GM06990 (cell line): ENCODE measurements around the gene FBXO2.

ENCODE experiments used
- DNase-seq: peaks from one replicate; pipeline ENCODE4 v3.0.0-alpha.2; 2011; ENCODE audit not compliant: insufficient read length; ENCODE audit errors: extremely low read depth
- H3K27me3 ChIP-seq: replicated peaks from 2 replicates; pipeline ENCODE4 v1.6.0; 2011; ENCODE audit warnings: low read length; ENCODE audit not compliant: control insufficient read depth, insufficient read depth
- H3K36me3 ChIP-seq: 2 replicates; pipeline ENCODE4 v1.5.1; 2011; ENCODE audit warnings: low read length; ENCODE audit not compliant: control insufficient read depth, insufficient read depth
- H3K4me3 ChIP-seq: replicated peaks from 2 replicates; pipeline ENCODE4 v1.5.1; 2011; ENCODE audit warnings: low read depth, mild to moderate bottlenecking, control low read depth, low read length
- CTCF ChIP-seq: IDR thresholded peaks from 2 replicates; pipeline ENCODE4 v1.5.1; 2011; ENCODE audit warnings: low read length, control low read depth, mild to moderate bottlenecking, inconsistent platforms; ENCODE audit not compliant: insufficient read depth, poor library complexity, severe bottlenecking

Gene FBXO2

GRCh38 chr1:11673089-11673769 is 19.0 kb upstream of the FBXO2 start:
- Histone ChIP-seq H3K36me3 (peaks cover 24% of the 10 kb centered on the region), H3K27me3 (no peaks in the 10 kb centered on the region), H3K4me3 (no peak overlapping the region)
- TF ChIP-seq CTCF: no peak
- no peak for DNase-seq

GRCh38 chr1:11671544-11672286 is 17.5 kb upstream of the FBXO2 start:
- Histone ChIP-seq H3K27me3 (no peaks in the 10 kb centered on the region), H3K36me3 (peaks cover 22% of the 10 kb centered on the region), H3K4me3 (no peak overlapping the region)
- no peak for TF ChIP-seq CTCF
- no peak for DNase-seq

- no peak for DNase-seq
- Histone ChIP-seq H3K27me3 (no peaks in the 10 kb centered on the region), H3K36me3 (peaks cover 22% of the 10 kb centered on the region), H3K4me3 (no peak overlapping the region)
- TF ChIP-seq CTCF: no peak
Observed at GRCh38 chr1:11671205-11671543, 16.9 kb upstream of the FBXO2 start.

GRCh38 chr1:11670747-11671146 is 16.5 kb upstream of the FBXO2 start:
- Histone ChIP-seq H3K27me3 (no peaks in the 10 kb centered on the region), H3K4me3 (no peak overlapping the region), H3K36me3 (peaks cover 19% of the 10 kb centered on the region)
- no peak for TF ChIP-seq CTCF
- no peak for DNase-seq

- no peak for TF ChIP-seq CTCF
- H3K4me3 ChIP-seq: no peak overlapping the region
- H3K27me3 ChIP-seq: no peaks in the 10 kb centered on the region
- H3K36me3 ChIP-seq: peaks cover 15% of the 10 kb centered on the region
- no peak for DNase-seq
Observed at GRCh38 chr1:11668516-11668915, 14.3 kb upstream of the FBXO2 start.
